ENCODE data around the gene LY6G6F.
A peak's percentile ranks its signal among the peaks of the same experiment; 100 is the strongest.

DNA sequence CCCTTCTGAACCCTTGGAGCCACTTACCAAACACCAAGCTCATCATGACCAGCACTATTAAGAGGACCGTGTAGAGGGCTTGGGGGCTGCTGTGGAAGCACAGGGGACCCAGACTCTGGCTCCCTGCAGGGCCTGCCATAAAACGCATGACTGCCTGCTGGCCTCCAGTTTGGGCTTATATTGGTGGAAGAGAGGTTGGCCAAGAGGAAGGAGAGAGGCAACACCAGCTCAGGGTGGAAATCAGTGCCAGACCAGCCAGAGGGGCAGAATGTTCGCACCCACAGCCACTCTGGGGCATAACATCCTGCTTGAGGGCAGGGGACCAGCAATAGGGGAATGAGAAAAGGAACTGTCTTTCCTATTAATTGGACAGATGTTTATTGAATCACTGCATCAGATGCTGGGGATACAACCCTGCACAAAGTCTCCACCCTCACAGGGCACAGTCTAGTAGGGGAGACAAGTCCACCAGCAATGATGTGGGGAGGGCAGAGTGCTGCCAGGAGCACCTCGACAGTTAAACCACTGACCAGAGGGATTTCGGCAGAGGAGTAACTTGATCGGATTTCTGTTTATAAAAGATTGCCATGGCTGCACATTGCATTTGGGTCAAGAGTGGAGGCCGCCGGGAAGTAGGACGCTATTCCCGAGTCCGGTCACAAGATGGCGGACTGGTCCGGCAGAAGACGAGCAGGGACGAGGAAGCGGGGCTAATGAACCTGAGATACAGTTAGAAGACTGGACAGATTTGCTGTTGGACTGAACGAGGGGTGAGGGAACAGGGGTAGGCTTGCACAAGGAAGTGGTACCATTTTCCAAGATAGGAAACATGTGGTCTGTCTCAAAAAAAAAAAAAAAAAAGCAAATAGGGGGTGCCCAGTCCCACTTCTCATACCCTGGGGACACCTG lies 26.2 kb upstream of the LY6G6F start, which contains the start of gene LY6G5C:
- TF ChIP-seq EGR1 (IDR thresholded peaks at IDR 0.05) (no peak), RAD21 (IDR thresholded peaks at IDR 0.05; ENCODE audit: low read depth) (peak; percentile 97), CEBPB (IDR thresholded peaks at IDR 0.05) (no peak), TCF12 (IDR thresholded peaks at IDR 0.05; ENCODE audit: low read depth) (no peak), FOXM1 (IDR thresholded peaks at IDR 0.05; ENCODE audit: borderline replicate concordance, low read depth) (no peak), EP300 (IDR thresholded peaks at IDR 0.05; ENCODE audit: borderline replicate concordance) (no peak), CREB1 (IDR thresholded peaks at IDR 0.05; ENCODE audit: low read depth) (no peak), YY1 (IDR thresholded peaks at IDR 0.05; ENCODE audit: low read depth) (peak; percentile 73)
- TF ChIP-seq, protein P1, sequence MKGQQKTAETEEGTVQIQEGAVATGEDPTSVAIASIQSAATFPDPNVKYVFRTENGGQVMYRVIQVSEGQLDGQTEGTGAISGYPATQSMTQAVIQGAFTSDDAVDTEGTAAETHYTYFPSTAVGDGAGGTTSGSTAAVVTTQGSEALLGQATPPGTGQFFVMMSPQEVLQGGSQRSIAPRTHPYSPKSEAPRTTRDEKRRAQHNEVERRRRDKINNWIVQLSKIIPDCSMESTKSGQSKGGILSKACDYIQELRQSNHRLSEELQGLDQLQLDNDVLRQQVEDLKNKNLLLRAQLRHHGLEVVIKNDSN (IDR thresholded peaks at IDR 0.05): no peak

Data from Ishikawa (cell line).